Putamen (tissue), 1 donor: Measurements from ENCODE around the gene TRMU.
A peak's percentile ranks its signal among the peaks of the same experiment; 100 is the strongest.

Experiments
- DNase-seq: peaks from one replicate; pipeline ENCODE4 v3.0.0-alpha.2; 2016; ENCODE audit warnings: low spot score

The TRMU gene

GRCh38 chr22:46336119-46337078 is 885 bp downstream of the TRMU start:
- no peak for DNase-seq

GRCh38 chr22:46337870-46338269 is 2.4 kb downstream of the TRMU start:
- DNase-seq, result no peak

- DNase-seq, result no peak
Measured at GRCh38 chr22:46338636-46339035, 3.1 kb downstream of the TRMU start.

- DNase-seq, result no peak
Measured at GRCh38 chr22:46339956-46340355, 4.4 kb downstream of the TRMU start.

GRCh38 chr22:46340676-46341075 is 5.2 kb downstream of the TRMU start:
- DNase-seq, result no peak

- DNase-seq, result no peak
Measured at GRCh38 chr22:46346680-46347405, 11.3 kb downstream of the TRMU start.

GRCh38 chr22:46347646-46348045 is 12.1 kb downstream of the TRMU start:
- no peak for DNase-seq

- DNase-seq, result no peak
Measured at GRCh38 chr22:46348099-46348695, 12.7 kb downstream of the TRMU start.

- no peak for DNase-seq
Measured at GRCh38 chr22:46349238-46349637, 13.7 kb downstream of the TRMU start.

- no peak for DNase-seq
Measured at GRCh38 chr22:46349681-46350080, 14.2 kb downstream of the TRMU start.

- DNase-seq, result no peak
Measured at GRCh38 chr22:46350121-46350520, 14.6 kb downstream of the TRMU start.

- no peak for DNase-seq
Measured at GRCh38 chr22:46350646-46351045, 15.1 kb downstream of the TRMU start.

- DNase-seq, result no peak
Measured at GRCh38 chr22:46351131-46351735, 15.7 kb downstream of the TRMU start.

- no peak for DNase-seq
Measured at GRCh38 chr22:46351767-46352166, 16.3 kb downstream of the TRMU start.

- DNase-seq, result no peak
Measured at GRCh38 chr22:46352276-46352675, 16.8 kb downstream of the TRMU start.

GRCh38 chr22:46352691-46353386 is 17.3 kb downstream of the TRMU start:
- peak; percentile 69 for DNase-seq

GRCh38 chr22:46353483-46354105 is 18.1 kb downstream of the TRMU start:
- DNase-seq, result no peak

- no peak for DNase-seq
Measured at GRCh38 chr22:46354176-46354992, 18.9 kb downstream of the TRMU start.

GRCh38 chr22:46354993-46355305 is 19.4 kb downstream of the TRMU start:
- DNase-seq, result no peak

GRCh38 chr22:46355369-46355995 is 20.0 kb downstream of the TRMU start:
- peak; percentile 28 for DNase-seq
